GM12874 (cell line): Measurements from ENCODE around the gene ADGRF1.

ENCODE experiments used
- CTCF ChIP-seq: IDR thresholded peaks from 2 replicates; pipeline ENCODE4 v1.5.1; 2011; ENCODE audit warnings: low read depth, mild to moderate bottlenecking, control low read depth, low read length, moderate library complexity; ENCODE audit not compliant: insufficient read depth

ADGRF1 gene

GRCh38 chr6:46989398-46989797 is 52.7 kb downstream of the ADGRF1 start:
- TF ChIP-seq CTCF: no peak

GRCh38 chr6:46985943-46986342 is 56.2 kb downstream of the ADGRF1 start:
- TF ChIP-seq CTCF: no peak

GRCh38 chr6:46983007-46983411 is 59.1 kb downstream of the ADGRF1 start:
- no peak for TF ChIP-seq CTCF

- no peak for TF ChIP-seq CTCF
These were observed 62.9 kb downstream of the ADGRF1 start for GRCh38 chr6:46979206-46979605.

GRCh38 chr6:46974786-46975185 is 67.3 kb downstream of the ADGRF1 start:
- TF ChIP-seq CTCF: no peak

GRCh38 chr6:46973029-46973428 is 69.1 kb downstream of the ADGRF1 start:
- no peak for TF ChIP-seq CTCF

GRCh38 chr6:46972531-46972930 is 69.6 kb downstream of the ADGRF1 start:
- no peak for TF ChIP-seq CTCF

- TF ChIP-seq CTCF: no peak
These were observed 72.9 kb downstream of the ADGRF1 start for GRCh38 chr6:46969206-46969605.
